Measurements from ENCODE around the gene TBRG4.
A peak's percentile ranks its signal among the peaks of the same experiment; 100 is the strongest.
"Not testable (repeated sequence)": the region's sequence is repeated elsewhere in the genome, so short reads cannot be mapped to it uniquely, and the experiment has no call there.

Gene TBRG4

DNA sequence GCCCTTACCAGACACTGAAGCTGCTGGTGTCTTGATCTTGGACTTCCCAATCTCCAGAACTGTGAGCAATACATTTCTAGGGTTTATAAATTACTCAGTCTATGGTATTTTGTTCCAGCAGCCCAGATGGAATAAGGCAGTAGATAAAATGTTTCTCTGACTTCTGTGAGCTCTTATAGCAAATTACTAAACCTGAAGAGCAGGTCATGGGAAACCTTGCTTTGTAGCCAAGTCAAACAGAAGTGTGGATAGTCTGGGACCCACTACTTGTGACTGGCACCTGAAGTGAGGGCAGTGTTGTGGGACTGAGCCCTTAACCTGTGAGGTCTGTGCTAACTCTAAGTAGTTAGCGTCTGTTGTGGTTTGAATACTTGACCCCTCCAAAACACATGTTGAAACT, 4.6 kb upstream of the TBRG4 start:
- TF ChIP-seq EZH2phosphoT487 (IDR thresholded peaks at IDR 0.05; ENCODE audit: borderline replicate concordance) = no peak
- TF ChIP-seq, protein P1, sequence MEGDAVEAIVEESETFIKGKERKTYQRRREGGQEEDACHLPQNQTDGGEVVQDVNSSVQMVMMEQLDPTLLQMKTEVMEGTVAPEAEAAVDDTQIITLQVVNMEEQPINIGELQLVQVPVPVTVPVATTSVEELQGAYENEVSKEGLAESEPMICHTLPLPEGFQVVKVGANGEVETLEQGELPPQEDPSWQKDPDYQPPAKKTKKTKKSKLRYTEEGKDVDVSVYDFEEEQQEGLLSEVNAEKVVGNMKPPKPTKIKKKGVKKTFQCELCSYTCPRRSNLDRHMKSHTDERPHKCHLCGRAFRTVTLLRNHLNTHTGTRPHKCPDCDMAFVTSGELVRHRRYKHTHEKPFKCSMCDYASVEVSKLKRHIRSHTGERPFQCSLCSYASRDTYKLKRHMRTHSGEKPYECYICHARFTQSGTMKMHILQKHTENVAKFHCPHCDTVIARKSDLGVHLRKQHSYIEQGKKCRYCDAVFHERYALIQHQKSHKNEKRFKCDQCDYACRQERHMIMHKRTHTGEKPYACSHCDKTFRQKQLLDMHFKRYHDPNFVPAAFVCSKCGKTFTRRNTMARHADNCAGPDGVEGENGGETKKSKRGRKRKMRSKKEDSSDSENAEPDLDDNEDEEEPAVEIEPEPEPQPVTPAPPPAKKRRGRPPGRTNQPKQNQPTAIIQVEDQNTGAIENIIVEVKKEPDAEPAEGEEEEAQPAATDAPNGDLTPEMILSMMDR (conservative IDR thresholded peaks at IDR 0.05; ENCODE audit: low read length) = no peak
- Histone ChIP-seq H3K4me1 (ENCODE audit: insufficient read depth, low read length, poor library complexity, severe bottlenecking) (peaks cover 8% of the 10 kb centered on the region), H3K9ac (ENCODE audit: low read depth, low read length, poor library complexity, severe bottlenecking) (no peak overlapping the region), H3K36me3 (ENCODE audit: insufficient read depth, low read length) (no peaks in the 10 kb centered on the region), H4K20me1 (ENCODE audit: insufficient read depth, low read length, poor library complexity, severe bottlenecking) (peaks cover under 1% of the 10 kb centered on the region), H3K9me2 (replicated peaks; ENCODE audit: low read depth, low read length) (no peaks in the 10 kb centered on the region), H3K4me2 (ENCODE audit: low read depth, low read length, poor library complexity, severe bottlenecking) (no peak overlapping the region), H3K4me3 (ENCODE audit: low read length, poor library complexity, severe bottlenecking) (no peak overlapping the region), H3K79me2 (ENCODE audit: insufficient read depth, low read length) (peaks cover 12% of the 10 kb centered on the region), H3F3A (ENCODE audit: low read depth) (no peaks in the 10 kb centered on the region; the same call in 1 of the 2 replicates), H3K9me3 (ENCODE audit: insufficient read depth, low read depth, low read length) (no peaks in the 10 kb centered on the region), H3K27me3 (ENCODE audit: insufficient read depth, low read length, poor library complexity, severe bottlenecking) (no peaks in the 10 kb centered on the region), H2AFZ (ENCODE audit: low read length) (no peak overlapping the region)

DNA sequence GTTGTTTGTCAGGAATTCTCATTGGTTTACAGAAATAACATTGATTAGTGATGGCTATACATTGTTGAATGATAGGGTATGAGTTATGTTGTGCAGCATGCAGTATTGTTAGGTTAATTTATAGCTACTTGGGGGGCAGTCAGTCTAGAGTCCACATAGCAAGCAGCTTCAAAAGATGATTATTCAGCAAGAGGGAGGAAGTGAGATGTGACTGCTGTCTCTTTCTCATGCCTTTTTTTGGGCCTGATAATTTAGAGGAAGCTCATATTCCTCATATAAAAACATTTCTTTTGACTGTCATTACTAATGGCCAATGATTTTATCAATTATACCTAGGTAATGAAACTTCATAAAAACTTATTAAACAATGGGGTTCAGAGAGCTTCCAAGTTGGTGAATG, 3.4 kb upstream of the TBRG4 start:
- no peaks in the 10 kb centered on the region for H3K9me2 ChIP-seq (replicated peaks; ENCODE audit: low read depth, low read length)
- H3K36me3 ChIP-seq (ENCODE audit: insufficient read depth, low read length) = no peaks in the 10 kb centered on the region
- H3K4me1 ChIP-seq (ENCODE audit: insufficient read depth, low read length, poor library complexity, severe bottlenecking) = peaks cover 17% of the 10 kb centered on the region
- H3K4me3 ChIP-seq (ENCODE audit: low read length, poor library complexity, severe bottlenecking) = no peak overlapping the region
- H3K9me3 ChIP-seq (ENCODE audit: insufficient read depth, low read depth, low read length) = no peaks in the 10 kb centered on the region
- peaks cover 4% of the 10 kb centered on the region; the same call in 1 of the 2 replicates for H3F3A ChIP-seq (ENCODE audit: low read depth)
- H3K27me3 ChIP-seq (ENCODE audit: insufficient read depth, low read length, poor library complexity, severe bottlenecking) = no peaks in the 10 kb centered on the region
- no peak overlapping the region for H3K9ac ChIP-seq (ENCODE audit: low read depth, low read length, poor library complexity, severe bottlenecking)
- H3K79me2 ChIP-seq (ENCODE audit: insufficient read depth, low read length) = peaks cover 23% of the 10 kb centered on the region
- H2AFZ ChIP-seq (ENCODE audit: low read length) = no peak overlapping the region
- TF ChIP-seq, protein P1 (conservative IDR thresholded peaks at IDR 0.05; ENCODE audit: low read length) = no peak
- TF ChIP-seq EZH2phosphoT487 (IDR thresholded peaks at IDR 0.05; ENCODE audit: borderline replicate concordance) = no peak
- peaks cover 9% of the 10 kb centered on the region for H4K20me1 ChIP-seq (ENCODE audit: insufficient read depth, low read length, poor library complexity, severe bottlenecking)
- no peak overlapping the region for H3K4me2 ChIP-seq (ENCODE audit: low read depth, low read length, poor library complexity, severe bottlenecking)

DNA sequence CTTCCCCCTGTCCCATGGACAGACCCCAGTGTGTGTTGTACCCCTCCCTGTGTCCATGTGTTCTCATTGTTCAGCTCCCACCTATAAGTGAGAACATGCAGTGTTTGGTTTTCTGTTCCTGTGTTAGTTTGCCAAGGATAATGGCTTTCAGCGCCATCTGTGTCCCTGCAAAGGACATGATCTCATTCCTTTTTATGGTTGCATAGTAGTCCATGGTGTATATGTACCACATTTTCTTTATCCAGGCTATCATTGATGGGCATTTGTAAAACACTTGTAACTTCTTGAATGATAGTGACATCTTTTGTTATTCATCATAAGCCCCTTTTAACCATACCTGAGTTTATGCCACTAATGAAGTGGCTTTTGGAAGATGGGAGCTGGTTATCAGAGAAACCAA, 2.8 kb upstream of the TBRG4 start:
- H3K4me2 ChIP-seq (ENCODE audit: low read depth, low read length, poor library complexity, severe bottlenecking); H2AFZ ChIP-seq (ENCODE audit: low read length): not testable (repeated sequence)
- H3K4me1 ChIP-seq (ENCODE audit: insufficient read depth, low read length, poor library complexity, severe bottlenecking) = peaks cover 22% of the 10 kb centered on the region

DNA sequence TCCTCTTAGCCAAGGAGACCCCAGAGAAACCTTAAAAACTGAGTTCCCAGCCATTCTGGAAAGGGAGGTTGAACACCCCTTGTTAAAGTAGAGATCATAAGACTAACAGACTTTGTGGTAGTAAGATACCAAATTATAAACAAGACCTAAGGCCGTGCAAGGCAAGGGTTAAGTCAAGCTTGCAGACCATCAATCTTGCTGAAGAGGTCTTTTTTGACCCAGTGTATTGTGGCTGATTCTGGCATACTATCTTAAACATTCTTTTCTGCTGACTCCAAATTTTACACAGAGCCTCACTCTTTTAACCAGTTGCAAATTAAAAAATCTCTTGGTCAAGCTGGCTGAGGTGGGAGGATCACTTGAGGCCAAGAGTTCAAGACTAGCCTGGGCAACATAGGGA, 1.2 kb upstream of the TBRG4 start:
- TF ChIP-seq, protein P1 (conservative IDR thresholded peaks at IDR 0.05; ENCODE audit: low read length) = no peak
- TF ChIP-seq EZH2phosphoT487 (IDR thresholded peaks at IDR 0.05; ENCODE audit: borderline replicate concordance) = no peak
- no peaks in the 10 kb centered on the region for H3K9me2 ChIP-seq (replicated peaks; ENCODE audit: low read depth, low read length)
- no peak overlapping the region for H2AFZ ChIP-seq (ENCODE audit: low read length)
- peak overlapping the region; percentile 78 for H3K4me3 ChIP-seq (ENCODE audit: low read length, poor library complexity, severe bottlenecking)
- peak overlapping the region; percentile 67 for H3K4me2 ChIP-seq (ENCODE audit: low read depth, low read length, poor library complexity, severe bottlenecking)
- peaks cover 38% of the 10 kb centered on the region for H3K4me1 ChIP-seq (ENCODE audit: insufficient read depth, low read length, poor library complexity, severe bottlenecking)
- H3K36me3 ChIP-seq (ENCODE audit: insufficient read depth, low read length) = peaks cover 15% of the 10 kb centered on the region; the same call in 1 of the 2 replicates
- peaks cover 29% of the 10 kb centered on the region for H4K20me1 ChIP-seq (ENCODE audit: insufficient read depth, low read length, poor library complexity, severe bottlenecking)
- no peaks in the 10 kb centered on the region for H3K27me3 ChIP-seq (ENCODE audit: insufficient read depth, low read length, poor library complexity, severe bottlenecking)
- H3K9me3 ChIP-seq (ENCODE audit: insufficient read depth, low read depth, low read length) = no peaks in the 10 kb centered on the region
- H3K9ac ChIP-seq (ENCODE audit: low read depth, low read length, poor library complexity, severe bottlenecking) = peak overlapping the region; percentile 94
- peaks cover 4% of the 10 kb centered on the region; the same call in 1 of the 2 replicates for H3F3A ChIP-seq (ENCODE audit: low read depth)
- peaks cover 46% of the 10 kb centered on the region for H3K79me2 ChIP-seq (ENCODE audit: insufficient read depth, low read length)

More for the DNA sequence above, 2.8 kb upstream of the TBRG4 start:
- H3K9me2 ChIP-seq (replicated peaks; ENCODE audit: low read depth, low read length); H3F3A ChIP-seq (ENCODE audit: low read depth); H3K9ac ChIP-seq (ENCODE audit: low read depth, low read length, poor library complexity, severe bottlenecking); H3K9me3 ChIP-seq (ENCODE audit: insufficient read depth, low read depth, low read length); H3K27me3 ChIP-seq (ENCODE audit: insufficient read depth, low read length, poor library complexity, severe bottlenecking); H3K36me3 ChIP-seq (ENCODE audit: insufficient read depth, low read length); H3K4me3 ChIP-seq (ENCODE audit: low read length, poor library complexity, severe bottlenecking): not testable (repeated sequence)
- Histone ChIP-seq H3K79me2 (ENCODE audit: insufficient read depth, low read length) (peaks cover 30% of the 10 kb centered on the region), H4K20me1 (ENCODE audit: insufficient read depth, low read length, poor library complexity, severe bottlenecking) (peaks cover 13% of the 10 kb centered on the region)

Measured in Loucy (cell line).